ENCODE data around the gene CARD10.

DNA sequence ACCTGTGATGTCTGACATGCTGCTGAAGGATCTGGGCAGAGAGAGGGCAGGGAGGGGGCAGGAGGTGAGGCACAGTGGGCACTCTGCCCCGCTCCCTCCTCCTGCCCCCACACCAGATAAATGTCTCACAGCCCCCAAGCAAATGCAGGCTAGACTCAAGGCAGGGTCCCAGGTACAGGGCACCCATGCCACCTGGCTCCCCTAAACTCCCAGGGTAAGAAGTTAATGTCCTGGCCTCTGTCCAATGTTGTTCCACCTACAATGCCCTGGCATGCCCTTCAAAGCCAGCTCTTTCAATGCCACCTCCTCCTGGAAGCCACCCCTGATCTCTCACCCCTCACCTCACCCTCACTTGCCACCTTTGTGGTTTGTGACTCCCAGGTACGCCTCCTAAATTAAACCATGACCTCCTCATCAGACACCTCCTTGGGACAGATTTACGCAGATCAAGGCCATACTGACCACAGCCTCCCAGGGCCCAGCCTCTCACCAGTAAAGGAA, 16.0 kb downstream of the CARD10 start:
- TF ChIP-seq POLR2A (IDR thresholded peaks at IDR 0.05; ENCODE audit: low read depth, low read length): no peak
- TF ChIP-seq POLR2AphosphoS5 (IDR thresholded peaks at IDR 0.05; ENCODE audit: low read depth, low read length): no peak
- no peak for TF ChIP-seq TAF1 (IDR thresholded peaks at IDR 0.05; ENCODE audit: borderline replicate concordance, low read depth, low read length)
